NB4 (cell line): Measurements from ENCODE around the gene SPAG7.

ENCODE experiments used
- CTCF ChIP-seq: IDR thresholded peaks from one replicate; pipeline ENCODE4 v1.5.1; 2012; ENCODE audit warnings: low read depth, low read length
- MYC ChIP-seq: IDR thresholded peaks from 2 replicates; pipeline ENCODE4 v1.6.1; 2011; ENCODE audit warnings: low read depth, low read length

GRCh38 chr17:4945944-4946280 lies 21.7 kb downstream of the SPAG7 start:
- TF ChIP-seq CTCF (no peak), MYC (no peak)
